HepG2 (cell line): Measurements from ENCODE around the gene INTS15. TPM values are rescaled to one million over a fixed set of nuclear protein-coding genes. Genes with fewer than 3 reads are reported as not detected.

ENCODE experiments used
- CCAR2 ChIP-seq: fragments of 200-400 bp; formaldehyde crosslinking; optimal IDR thresholded peaks from 2 replicates; pipeline ENCODE3; 2018; ENCODE audit warnings: low read depth, mild to moderate bottlenecking, low read length, moderate library complexity
- MED1 ChIP-seq: sonication (generic); formaldehyde crosslinking; IDR thresholded peaks from 2 replicates; pipeline ENCODE4 v1.4.0; 2020; ENCODE audit warnings: missing genetic modification reagents
- NONO ChIP-seq, 2 experiments: fragments of 450-650 bp in 1 of 2; sonication (generic) in 1 of 2; formaldehyde crosslinking in 1 of 2; IDR thresholded peaks in 1 of 2; conservative IDR thresholded peaks in 1 of 2; 2 replicates each; pipeline versions ENCODE4 v1.6.1 to v1.8.0; 2017 to 2022; ENCODE audit warnings: mild to moderate bottlenecking in 1 of 2, missing genetic modification reagents in 1 of 2, moderate library complexity in 1 of 2
- PAWR ChIP-seq: sonication (generic); formaldehyde crosslinking; IDR thresholded peaks from 2 replicates; pipeline ENCODE4 v1.4.0; 2020; ENCODE audit warnings: missing genetic modification reagents, mild to moderate bottlenecking, borderline replicate concordance
- RXRA ChIP-seq: sonication (generic); formaldehyde crosslinking; IDR thresholded peaks from 2 replicates; pipeline ENCODE4 v1.5.1; 2020; ENCODE audit warnings: missing genetic modification reagents
- SAFB2 ChIP-seq: sonication (generic); formaldehyde crosslinking; IDR thresholded peaks from 2 replicates; pipeline ENCODE4 v1.5.1; 2020; ENCODE audit warnings: missing genetic modification reagents, low read depth, mild to moderate bottlenecking, borderline replicate concordance
- TBX2 ChIP-seq: sonication (generic); formaldehyde crosslinking; IDR thresholded peaks from 2 replicates; pipeline ENCODE4 v1.5.0; 2020; ENCODE audit warnings: missing genetic modification reagents, mild to moderate bottlenecking, borderline replicate concordance
- TMF1 ChIP-seq: sonication (generic); formaldehyde crosslinking; IDR thresholded peaks from 2 replicates; pipeline ENCODE4 v1.8.1; 2022; ENCODE audit warnings: low read depth, missing genetic modification reagents
- ZNF383 ChIP-seq: sonication (generic); formaldehyde crosslinking; IDR thresholded peaks from 2 replicates; pipeline ENCODE4 v1.4.0; 2020; ENCODE audit warnings: missing genetic modification reagents, mild to moderate bottlenecking, borderline replicate concordance
- ZNF670 ChIP-seq: sonication (generic); formaldehyde crosslinking; IDR thresholded peaks from 2 replicates; pipeline ENCODE4 v1.8.0; 2022; ENCODE audit warnings: mild to moderate bottlenecking, missing genetic modification reagents, borderline replicate concordance
- ZNF713 ChIP-seq: sonication (generic); formaldehyde crosslinking; IDR thresholded peaks from 2 replicates; pipeline ENCODE4 v1.4.0; 2020; ENCODE audit warnings: mild to moderate bottlenecking, missing genetic modification reagents
- polyA plus RNA-seq, 8 experiments: library from polyadenylated mRNA; depleted of rRNA in 3 of 8; stranded (reverse) in 7 of 8; unstranded in 1 of 8; fragments of >200 nt; fragmentation: Illumina TruSeq in 4 of 8; extraction: Trizol in 4 of 8; gene quantifications; 2 replicates each; pipeline versions ENCODE4 v1.2.1 to v1.2.3, GENCODE V29; 2011 to 2016; ENCODE audit warnings: low read depth in 4 of 8, missing spikeins in 1 of 8, mixed read lengths in 1 of 8; ENCODE audit not compliant: insufficient read depth in 1 of 8
- total RNA-seq, 5 experiments: library from RNA; depleted of rRNA; stranded (reverse); fragments of >200 nt; fragmentation: Illumina TruSeq; extraction: Trizol; gene quantifications; 2 replicates each; pipeline ENCODE4 v1.2.3, GENCODE V29; 2016; ENCODE audit warnings: low read depth in 1 of 5
- TF ChIP-seq, protein P1 (sequence below): IDR thresholded peaks from 2 replicates; pipeline ENCODE4 v1.6.1; 2016; ENCODE audit warnings: low read depth, missing genetic modification reagents, missing compliant biosample characterization
- TF ChIP-seq, protein P2 (sequence below): sonication (generic); formaldehyde crosslinking; IDR thresholded peaks from 2 replicates; pipeline ENCODE4 v1.4.0; 2020; ENCODE audit warnings: low read depth, mild to moderate bottlenecking, missing genetic modification reagents
- TF ChIP-seq, protein P3 (sequence below): sonication (generic); formaldehyde crosslinking; IDR thresholded peaks from 2 replicates; pipeline ENCODE4 v1.4.0; 2020; ENCODE audit warnings: missing genetic modification reagents
- TF ChIP-seq, protein P4 (sequence below): sonication (generic); formaldehyde crosslinking; IDR thresholded peaks from 2 replicates; pipeline ENCODE4 v1.5.0; 2020; ENCODE audit warnings: missing genetic modification reagents, mild to moderate bottlenecking, borderline replicate concordance
- TF ChIP-seq, protein P5 (sequence below): sonication (generic); formaldehyde crosslinking; IDR thresholded peaks from 2 replicates; pipeline ENCODE4 v1.8.0; 2022; ENCODE audit warnings: missing genetic modification reagents, mild to moderate bottlenecking, moderate library complexity, borderline replicate concordance

The INTS15 gene
- total and polyA plus RNA-seq, 2 of the 13 experiments (the other 11 are each of a cell fraction or from before 2014, with no cell fraction given) = 16.3 to 25.7 TPM

DNA sequence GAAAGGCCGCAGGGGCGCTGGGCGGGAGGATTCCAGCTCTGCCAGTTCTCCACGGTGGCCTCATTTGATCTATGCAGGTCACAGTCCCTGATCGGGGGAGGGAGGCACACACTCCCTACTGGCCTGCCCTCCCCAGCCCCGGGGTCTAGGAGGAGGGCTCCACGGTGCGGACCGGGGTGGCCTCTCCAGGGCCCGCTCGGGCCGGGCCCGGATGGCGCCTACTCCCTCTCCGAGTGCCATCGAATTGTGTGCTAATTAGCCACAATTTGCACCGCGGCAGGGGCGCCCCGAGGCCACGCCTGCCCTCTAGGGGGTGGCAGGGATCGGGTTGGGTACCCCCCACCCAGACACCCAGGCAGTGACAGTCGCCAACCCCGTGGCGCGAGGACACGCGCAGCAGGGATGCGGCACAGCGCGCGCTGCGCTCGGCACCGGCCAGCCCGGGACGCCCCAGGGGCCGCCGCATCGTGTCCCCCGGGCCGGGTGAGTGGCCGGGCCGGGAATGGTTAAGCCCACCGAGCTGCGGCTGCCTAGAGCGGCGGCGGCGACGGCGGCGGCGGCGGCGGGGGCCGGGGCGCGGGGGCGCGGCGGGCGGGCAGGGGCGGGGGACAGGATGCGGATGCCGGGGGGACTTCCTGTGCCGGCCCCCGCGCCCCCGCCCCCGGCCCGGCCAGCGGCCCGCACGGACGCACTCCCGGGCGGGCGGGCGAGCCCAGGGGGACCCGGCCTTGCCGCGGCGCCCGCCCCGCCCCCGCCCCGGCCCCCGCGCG lies 25.3 kb downstream of the INTS15 start, which contains the start of gene ZNF853 (continued):
- TF ChIP-seq, protein P1, sequence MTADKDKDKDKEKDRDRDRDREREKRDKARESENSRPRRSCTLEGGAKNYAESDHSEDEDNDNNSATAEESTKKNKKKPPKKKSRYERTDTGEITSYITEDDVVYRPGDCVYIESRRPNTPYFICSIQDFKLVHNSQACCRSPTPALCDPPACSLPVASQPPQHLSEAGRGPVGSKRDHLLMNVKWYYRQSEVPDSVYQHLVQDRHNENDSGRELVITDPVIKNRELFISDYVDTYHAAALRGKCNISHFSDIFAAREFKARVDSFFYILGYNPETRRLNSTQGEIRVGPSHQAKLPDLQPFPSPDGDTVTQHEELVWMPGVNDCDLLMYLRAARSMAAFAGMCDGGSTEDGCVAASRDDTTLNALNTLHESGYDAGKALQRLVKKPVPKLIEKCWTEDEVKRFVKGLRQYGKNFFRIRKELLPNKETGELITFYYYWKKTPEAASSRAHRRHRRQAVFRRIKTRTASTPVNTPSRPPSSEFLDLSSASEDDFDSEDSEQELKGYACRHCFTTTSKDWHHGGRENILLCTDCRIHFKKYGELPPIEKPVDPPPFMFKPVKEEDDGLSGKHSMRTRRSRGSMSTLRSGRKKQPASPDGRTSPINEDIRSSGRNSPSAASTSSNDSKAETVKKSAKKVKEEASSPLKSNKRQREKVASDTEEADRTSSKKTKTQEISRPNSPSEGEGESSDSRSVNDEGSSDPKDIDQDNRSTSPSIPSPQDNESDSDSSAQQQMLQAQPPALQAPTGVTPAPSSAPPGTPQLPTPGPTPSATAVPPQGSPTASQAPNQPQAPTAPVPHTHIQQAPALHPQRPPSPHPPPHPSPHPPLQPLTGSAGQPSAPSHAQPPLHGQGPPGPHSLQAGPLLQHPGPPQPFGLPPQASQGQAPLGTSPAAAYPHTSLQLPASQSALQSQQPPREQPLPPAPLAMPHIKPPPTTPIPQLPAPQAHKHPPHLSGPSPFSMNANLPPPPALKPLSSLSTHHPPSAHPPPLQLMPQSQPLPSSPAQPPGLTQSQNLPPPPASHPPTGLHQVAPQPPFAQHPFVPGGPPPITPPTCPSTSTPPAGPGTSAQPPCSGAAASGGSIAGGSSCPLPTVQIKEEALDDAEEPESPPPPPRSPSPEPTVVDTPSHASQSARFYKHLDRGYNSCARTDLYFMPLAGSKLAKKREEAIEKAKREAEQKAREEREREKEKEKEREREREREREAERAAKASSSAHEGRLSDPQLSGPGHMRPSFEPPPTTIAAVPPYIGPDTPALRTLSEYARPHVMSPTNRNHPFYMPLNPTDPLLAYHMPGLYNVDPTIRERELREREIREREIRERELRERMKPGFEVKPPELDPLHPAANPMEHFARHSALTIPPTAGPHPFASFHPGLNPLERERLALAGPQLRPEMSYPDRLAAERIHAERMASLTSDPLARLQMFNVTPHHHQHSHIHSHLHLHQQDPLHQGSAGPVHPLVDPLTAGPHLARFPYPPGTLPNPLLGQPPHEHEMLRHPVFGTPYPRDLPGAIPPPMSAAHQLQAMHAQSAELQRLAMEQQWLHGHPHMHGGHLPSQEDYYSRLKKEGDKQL (CRISPR knock-in tag) = no peak
- TF ChIP-seq TBX2 (CRISPR knock-in tag) (peak; percentile 50; the same call in 1 of the 2 replicates), NONO (IDR thresholded peaks at IDR 0.05) (no peak), NONO (CRISPR knock-in tag; conservative IDR thresholded peaks at IDR 0.05) (no peak), MED1 (CRISPR knock-in tag) (no peak), ZNF670 (no peak), ZNF713 (no peak), CCAR2 (no peak), SAFB2 (CRISPR knock-in tag) (0 out of 2 replicates have a peak, but pooled peaks have one; percentile 16), ZNF383 (no peak), RXRA (CRISPR knock-in tag) (peak; percentile 30; the same call in 1 of the 2 replicates), PAWR (no peak), TMF1 (CRISPR knock-in tag) (0 out of 2 replicates have a peak, but pooled peaks have one; percentile 12)
- TF ChIP-seq, protein P2, sequence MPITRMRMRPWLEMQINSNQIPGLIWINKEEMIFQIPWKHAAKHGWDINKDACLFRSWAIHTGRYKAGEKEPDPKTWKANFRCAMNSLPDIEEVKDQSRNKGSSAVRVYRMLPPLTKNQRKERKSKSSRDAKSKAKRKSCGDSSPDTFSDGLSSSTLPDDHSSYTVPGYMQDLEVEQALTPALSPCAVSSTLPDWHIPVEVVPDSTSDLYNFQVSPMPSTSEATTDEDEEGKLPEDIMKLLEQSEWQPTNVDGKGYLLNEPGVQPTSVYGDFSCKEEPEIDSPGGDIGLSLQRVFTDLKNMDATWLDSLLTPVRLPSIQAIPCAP (CRISPR knock-in tag) = no peak
- TF ChIP-seq, protein P3, sequence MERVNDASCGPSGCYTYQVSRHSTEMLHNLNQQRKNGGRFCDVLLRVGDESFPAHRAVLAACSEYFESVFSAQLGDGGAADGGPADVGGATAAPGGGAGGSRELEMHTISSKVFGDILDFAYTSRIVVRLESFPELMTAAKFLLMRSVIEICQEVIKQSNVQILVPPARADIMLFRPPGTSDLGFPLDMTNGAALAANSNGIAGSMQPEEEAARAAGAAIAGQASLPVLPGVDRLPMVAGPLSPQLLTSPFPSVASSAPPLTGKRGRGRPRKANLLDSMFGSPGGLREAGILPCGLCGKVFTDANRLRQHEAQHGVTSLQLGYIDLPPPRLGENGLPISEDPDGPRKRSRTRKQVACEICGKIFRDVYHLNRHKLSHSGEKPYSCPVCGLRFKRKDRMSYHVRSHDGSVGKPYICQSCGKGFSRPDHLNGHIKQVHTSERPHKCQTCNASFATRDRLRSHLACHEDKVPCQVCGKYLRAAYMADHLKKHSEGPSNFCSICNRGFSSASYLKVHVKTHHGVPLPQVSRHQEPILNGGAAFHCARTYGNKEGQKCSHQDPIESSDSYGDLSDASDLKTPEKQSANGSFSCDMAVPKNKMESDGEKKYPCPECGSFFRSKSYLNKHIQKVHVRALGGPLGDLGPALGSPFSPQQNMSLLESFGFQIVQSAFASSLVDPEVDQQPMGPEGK (CRISPR knock-in tag) = peak; percentile 77
- TF ChIP-seq, protein P4, sequence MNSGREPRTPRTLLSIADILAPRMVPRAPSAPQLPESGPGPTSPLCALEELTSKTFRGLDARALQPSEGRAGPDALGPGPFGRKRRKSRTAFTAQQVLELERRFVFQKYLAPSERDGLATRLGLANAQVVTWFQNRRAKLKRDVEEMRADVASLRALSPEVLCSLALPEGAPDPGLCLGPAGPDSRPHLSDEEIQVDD (CRISPR knock-in tag) = 0 out of 2 replicates have a peak, but pooled peaks have one; percentile 68
- TF ChIP-seq, protein P5, sequence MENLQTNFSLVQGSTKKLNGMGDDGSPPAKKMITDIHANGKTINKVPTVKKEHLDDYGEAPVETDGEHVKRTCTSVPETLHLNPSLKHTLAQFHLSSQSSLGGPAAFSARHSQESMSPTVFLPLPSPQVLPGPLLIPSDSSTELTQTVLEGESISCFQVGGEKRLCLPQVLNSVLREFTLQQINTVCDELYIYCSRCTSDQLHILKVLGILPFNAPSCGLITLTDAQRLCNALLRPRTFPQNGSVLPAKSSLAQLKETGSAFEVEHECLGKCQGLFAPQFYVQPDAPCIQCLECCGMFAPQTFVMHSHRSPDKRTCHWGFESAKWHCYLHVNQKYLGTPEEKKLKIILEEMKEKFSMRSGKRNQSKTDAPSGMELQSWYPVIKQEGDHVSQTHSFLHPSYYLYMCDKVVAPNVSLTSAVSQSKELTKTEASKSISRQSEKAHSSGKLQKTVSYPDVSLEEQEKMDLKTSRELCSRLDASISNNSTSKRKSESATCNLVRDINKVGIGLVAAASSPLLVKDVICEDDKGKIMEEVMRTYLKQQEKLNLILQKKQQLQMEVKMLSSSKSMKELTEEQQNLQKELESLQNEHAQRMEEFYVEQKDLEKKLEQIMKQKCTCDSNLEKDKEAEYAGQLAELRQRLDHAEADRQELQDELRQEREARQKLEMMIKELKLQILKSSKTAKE = peak; percentile 56; the same call in 1 of the 2 replicates
